Liver (tissue), 9 donors: ENCODE data around the gene MOGAT3. TPM values are rescaled to one million over a fixed set of nuclear protein-coding genes. Genes with fewer than 3 reads are reported as not detected.

Experiments
- DNase-seq: peaks from one replicate; pipeline ENCODE4 v3.0.0-alpha.2; 2017; ENCODE audit warnings: low spot score
- H3K27ac ChIP-seq, 2 donors: one replicate each; pipeline ENCODE4 v1.7.0; 2013; ENCODE audit warnings: inconsistent platforms in 2 of 2, low read length in 2 of 2, control low read depth in 1 of 2, low read depth in 1 of 2, mild to moderate bottlenecking in 1 of 2
- H3K27me3 ChIP-seq, 4 donors: one replicate each; pipeline versions ENCODE4 v1.6.1 to v1.7.0; 2013; ENCODE audit warnings: low read length in 3 of 4, inconsistent platforms in 1 of 4, mild to moderate bottlenecking in 1 of 4, moderate library complexity in 1 of 4; ENCODE audit not compliant: control insufficient read depth in 4 of 4, insufficient read depth in 4 of 4
- H3K36me3 ChIP-seq, 4 donors: one replicate each; pipeline versions ENCODE4 v1.6.1 to v1.7.0; 2013; ENCODE audit warnings: low read length in 3 of 4, mild to moderate bottlenecking in 3 of 4, low read depth in 1 of 4, moderate library complexity in 1 of 4; ENCODE audit not compliant: control insufficient read depth in 4 of 4, insufficient read depth in 3 of 4
- H3K4me1 ChIP-seq, 4 donors: one replicate each; pipeline versions ENCODE4 v1.6.1 to v1.7.0; 2013; ENCODE audit warnings: low read length in 3 of 4, mild to moderate bottlenecking in 3 of 4, moderate library complexity in 1 of 4; ENCODE audit not compliant: control insufficient read depth in 4 of 4, insufficient read depth in 4 of 4
- H3K4me3 ChIP-seq, 3 donors: one replicate each; pipeline versions ENCODE4 v1.6.1 to v1.7.0; 2013; ENCODE audit warnings: low read length in 3 of 3, control low read depth in 1 of 3, low read depth in 1 of 3, mild to moderate bottlenecking in 1 of 3
- H3K9ac ChIP-seq, 2 donors: one replicate each; pipeline ENCODE4 v1.7.0; 2013; ENCODE audit warnings: low read length in 2 of 2, mild to moderate bottlenecking in 2 of 2, moderate library complexity in 2 of 2, control low read depth in 1 of 2, low read depth in 1 of 2
- H3K9me3 ChIP-seq, 4 donors: one replicate each; pipeline versions ENCODE4 v1.6.1 to v1.7.0; 2013; ENCODE audit warnings: low read length in 3 of 4; ENCODE audit not compliant: control insufficient read depth in 4 of 4
- CTCF ChIP-seq: fragments of 150-350 bp; IDR thresholded peaks from 2 replicates; pipeline ENCODE4 v1.5.1; 2017; ENCODE audit warnings: improper control_type of control experiment, low read depth, low read length; ENCODE audit not compliant: missing input control
- EGR1 ChIP-seq, 2 donors: IDR thresholded peaks; 2 replicates each; pipeline ENCODE4 v1.6.1; 2016 to 2018; ENCODE audit warnings: antibody characterized with exemption in 2 of 2, low read depth in 2 of 2
- FOXA1 ChIP-seq: IDR thresholded peaks from 2 replicates; pipeline ENCODE4 v1.6.1; 2016; ENCODE audit warnings: antibody characterized with exemption
- FOXA2 ChIP-seq: IDR thresholded peaks from 2 replicates; pipeline ENCODE4 v1.6.1; 2016; ENCODE audit warnings: antibody characterized with exemption
- GABPA ChIP-seq, 2 donors: IDR thresholded peaks in 1 of 2; conservative IDR thresholded peaks in 1 of 2; 2 replicates each; pipeline ENCODE4 v1.6.1; 2016; ENCODE audit warnings: antibody characterized with exemption in 2 of 2, mild to moderate bottlenecking in 1 of 2, moderate library complexity in 1 of 2
- HNF4A ChIP-seq, 2 donors: conservative IDR thresholded peaks; 2 replicates each; pipeline ENCODE4 v1.6.1; 2016; ENCODE audit warnings: antibody characterized with exemption in 2 of 2, mild to moderate bottlenecking in 2 of 2
- HNF4G ChIP-seq: IDR thresholded peaks from 2 replicates; pipeline ENCODE4 v1.6.1; 2016; ENCODE audit warnings: antibody characterized with exemption
- JUND ChIP-seq, 2 donors: IDR thresholded peaks; 2 replicates each; pipeline ENCODE4 v1.6.1; 2016; ENCODE audit warnings: antibody characterized with exemption in 2 of 2
- MAX ChIP-seq: IDR thresholded peaks from 2 replicates; pipeline ENCODE4 v1.6.1; 2016; ENCODE audit warnings: antibody characterized with exemption
- NR2F2 ChIP-seq: IDR thresholded peaks from 2 replicates; pipeline ENCODE4 v1.6.1; 2016; ENCODE audit warnings: antibody characterized with exemption
- RAD21 ChIP-seq, 2 donors: IDR thresholded peaks; 2 replicates each; pipeline ENCODE4 v1.6.1; 2016; ENCODE audit warnings: antibody characterized with exemption in 2 of 2, mild to moderate bottlenecking in 2 of 2
- REST ChIP-seq: IDR thresholded peaks from 2 replicates; pipeline ENCODE4 v1.6.1; 2016; ENCODE audit warnings: antibody characterized with exemption, mild to moderate bottlenecking
- RXRA ChIP-seq, 2 donors: IDR thresholded peaks; 2 replicates each; pipeline ENCODE4 v1.6.1; 2017 to 2018; ENCODE audit warnings: antibody characterized with exemption in 2 of 2, mild to moderate bottlenecking in 1 of 2
- SP1 ChIP-seq: IDR thresholded peaks from 2 replicates; pipeline ENCODE4 v1.6.1; 2018; ENCODE audit warnings: antibody characterized with exemption, mild to moderate bottlenecking
- TAF1 ChIP-seq: conservative IDR thresholded peaks from 2 replicates; pipeline ENCODE4 v1.6.1; 2016; ENCODE audit warnings: antibody characterized with exemption, mild to moderate bottlenecking
- YY1 ChIP-seq: IDR thresholded peaks from 2 replicates; pipeline ENCODE4 v1.6.1; 2016; ENCODE audit warnings: antibody characterized with exemption, mild to moderate bottlenecking
- ZBTB33 ChIP-seq: IDR thresholded peaks from 2 replicates; pipeline ENCODE4 v1.6.1; 2016; ENCODE audit warnings: antibody characterized with exemption
- WGBS: extraction: QIAGEN DNeasy Blood & Tissue Kit; methylation state at CpG from one replicate; pipeline ENCODE4 v1.1.7; 2013; 5-methylcytosine and 5-hydroxymethylcytosine counted together
- polyA plus RNA-seq, 2 donors: library from polyadenylated mRNA; stranded (reverse) in 1 of 2; unstranded in 1 of 2; fragments of 200-250 nt in 1 of 2; fragments of >200 nt in 1 of 2; fragmentation: Nextera tagmentation in 1 of 2; extraction: Ambion mirVana in 1 of 2; gene quantifications; one replicate each; pipeline versions ENCODE4 v1.2.1 to v1.2.3, GENCODE V29; 2013 to 2015
- total RNA-seq, 2 donors: library from RNA; depleted of rRNA; stranded (reverse); fragments of >200 nt; gene quantifications; one replicate each; pipeline ENCODE4 v1.2.3, GENCODE V29; 2014
- donor health status: healthy.
- donor health status: healthy.
- donor health status: healthy.
- donor health status: healthy.
- donor health status: healthy.

The MOGAT3 gene
- total and polyA plus RNA-seq, 4 donors = 1.8 to 7.9 (median 3.7) TPM

DNA sequence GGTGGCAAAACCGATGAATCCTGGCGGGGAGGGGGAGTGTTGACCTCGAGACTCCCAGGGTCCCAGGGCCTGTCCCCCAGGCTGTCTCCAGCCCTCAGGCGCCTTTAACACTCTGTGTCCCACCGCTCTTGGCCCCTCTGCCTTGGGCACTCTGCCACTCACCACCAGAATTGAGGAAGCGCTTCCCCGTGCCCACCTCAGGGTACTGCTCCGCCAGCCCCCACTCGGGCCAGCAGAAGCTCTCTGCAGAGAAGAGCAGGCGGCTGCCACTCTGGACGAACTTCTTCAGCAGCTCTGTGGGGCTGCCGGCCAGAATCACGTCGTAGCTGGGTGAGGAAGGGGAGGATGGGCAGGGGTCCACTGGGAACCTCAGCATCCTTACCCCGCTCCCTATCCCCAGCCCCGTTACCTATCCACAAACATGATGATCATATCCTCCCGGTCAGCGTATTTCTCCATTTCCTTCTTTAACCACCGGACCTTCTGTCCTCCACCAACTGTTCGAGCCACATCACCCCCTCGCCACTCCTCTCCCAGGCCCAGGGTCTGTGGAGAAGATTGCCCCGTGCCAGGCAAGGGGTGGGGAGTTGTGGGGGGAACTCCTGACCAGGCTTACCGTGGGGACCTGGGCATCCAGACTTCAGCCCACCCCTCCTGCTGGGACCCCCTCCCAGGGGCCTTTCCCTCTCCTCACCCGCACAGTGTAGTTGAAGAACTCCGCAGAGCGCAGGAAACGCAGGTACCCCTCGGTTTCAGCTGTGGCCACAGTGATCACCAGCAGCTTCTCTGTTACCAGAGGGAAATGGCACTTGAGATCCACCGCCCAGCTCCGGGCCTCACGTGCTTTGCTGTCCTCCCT is 15.4 kb upstream of the MOGAT3 start:
- WGBS = 73% methylated on average over 31 of the region's 31 CpGs
- H3K27ac ChIP-seq = peak overlapping the region in 1 of 2 donors; percentile 96
- peak overlapping the region; percentile 59 to 76 for H3K9ac ChIP-seq
- H3K9me3 ChIP-seq = no peaks in the 10 kb centered on the region
- H3K4me1 ChIP-seq = peaks cover 17 to 40% (median 35%) of the 10 kb centered on the region in 4 donors
- H3K27me3 ChIP-seq = no peaks in the 10 kb centered on the region
- peak overlapping the region; percentile 71 to 95 (median 73) for H3K4me3 ChIP-seq
- TF ChIP-seq NR2F2 = no peak
- no peak for TF ChIP-seq MAX
- no peak for TF ChIP-seq REST
- no peak for TF ChIP-seq TAF1
- TF ChIP-seq JUND (IDR thresholded peaks at IDR 0.05) = no peak
- no peak for TF ChIP-seq SP1
- TF ChIP-seq FOXA2 = no peak
- no peak for TF ChIP-seq RAD21 (IDR thresholded peaks at IDR 0.05)
- TF ChIP-seq HNF4G = no peak
- TF ChIP-seq RXRA (IDR thresholded peaks at IDR 0.05) = no peak
- TF ChIP-seq EGR1 (IDR thresholded peaks at IDR 0.05; ENCODE audit: low read depth in 2 of 2) = no peak
- no peak for TF ChIP-seq HNF4A (conservative IDR thresholded peaks at IDR 0.05)
- TF ChIP-seq ZBTB33 = no peak
- no peak for TF ChIP-seq CTCF
- no peak for TF ChIP-seq FOXA1
- TF ChIP-seq YY1 = no peak
- TF ChIP-seq GABPA (IDR thresholded peaks at IDR 0.05 in 1 of 2, conservative IDR thresholded peaks at IDR 0.05 in 1 of 2) = no peak
- peaks cover under 1 to 12% (median 6%) of the 10 kb centered on the region in 4 donors for H3K36me3 ChIP-seq
- DNase-seq = no peak
